HG03378 (cell line): ENCODE data around the gene FGFR3.

Source experiments
- ATAC-seq: cut with Tn5 transposase; IDR thresholded peaks from one replicate; pipeline ENCODE4 v1.9.1; 2021; ENCODE audit warnings: mild to moderate bottlenecking, moderate library complexity; ENCODE audit not compliant: unreplicated experiment

Gene FGFR3

GRCh38 chr4:1756079-1756478, 37.0 kb upstream of the FGFR3 start:
- no peak for ATAC-seq

- no peak for ATAC-seq
Measured at GRCh38 chr4:1756893-1757779, 36.0 kb upstream of the FGFR3 start.

GRCh38 chr4:1757836-1758235, 35.3 kb upstream of the FGFR3 start:
- no peak for ATAC-seq

GRCh38 chr4:1758306-1759121, 34.6 kb upstream of the FGFR3 start:
- no peak for ATAC-seq

- ATAC-seq, result no peak
Measured at GRCh38 chr4:1759170-1759817, 33.8 kb upstream of the FGFR3 start.

- no peak for ATAC-seq
Measured at GRCh38 chr4:1759818-1760223, 33.3 kb upstream of the FGFR3 start.

- no peak for ATAC-seq
Measured at GRCh38 chr4:1760521-1761071, 32.5 kb upstream of the FGFR3 start.

GRCh38 chr4:1761130-1761689, 31.9 kb upstream of the FGFR3 start:
- ATAC-seq, result no peak

- no peak for ATAC-seq
Measured at GRCh38 chr4:1762264-1763010, 30.7 kb upstream of the FGFR3 start.

GRCh38 chr4:1763070-1763549, 30.0 kb upstream of the FGFR3 start:
- ATAC-seq, result no peak

GRCh38 chr4:1763550-1764080, 29.5 kb upstream of the FGFR3 start:
- ATAC-seq, result no peak

- ATAC-seq, result no peak
Measured at GRCh38 chr4:1764670-1765069, 28.4 kb upstream of the FGFR3 start.

- no peak for ATAC-seq
Measured at GRCh38 chr4:1765409-1766072, 27.6 kb upstream of the FGFR3 start.

- ATAC-seq, result no peak
Measured at GRCh38 chr4:1766106-1767060, 26.7 kb upstream of the FGFR3 start.

- ATAC-seq, result no peak
Measured at GRCh38 chr4:1767061-1767769, 25.9 kb upstream of the FGFR3 start.

GRCh38 chr4:1767770-1768366, 25.2 kb upstream of the FGFR3 start:
- no peak for ATAC-seq
